CD4-positive, alpha-beta T cell treated with Interleukin-1 beta for 1 hour (primary cell): ENCODE data around the gene HBP1.
"Not testable (repeated sequence)": the region's sequence is repeated elsewhere in the genome, so short reads cannot be mapped to it uniquely, and the experiment has no call there.

ENCODE experiments used
- DNase-seq, 2 donors: peaks; one replicate each; pipeline ENCODE4 v3.0.0-alpha.2; 2020 to 2022

HBP1 gene

DNA sequence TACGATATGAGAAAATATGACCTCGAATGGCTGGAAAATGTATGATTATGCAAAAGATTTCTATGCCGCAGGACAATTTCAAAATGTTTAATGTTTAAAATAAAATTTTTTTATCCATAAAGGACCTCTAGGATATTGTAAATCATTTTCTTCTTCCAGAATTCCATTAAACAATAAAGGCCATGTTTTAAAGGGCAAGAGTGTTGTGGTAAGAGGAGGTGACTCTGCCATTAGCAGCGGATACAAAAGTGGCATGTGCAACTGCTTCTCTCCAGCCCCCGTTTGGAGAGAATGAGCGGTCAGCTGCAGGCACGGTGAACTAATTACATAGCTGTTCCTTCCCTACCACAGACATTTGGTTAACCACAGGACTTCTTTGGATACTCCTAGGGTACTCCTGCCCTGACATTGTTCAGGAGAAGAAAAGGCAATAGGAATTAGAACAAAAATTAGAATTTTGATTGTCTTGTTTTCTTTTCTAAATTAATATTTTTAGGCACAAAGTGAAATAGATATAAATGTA is 63.8 kb downstream of the HBP1 start:
- no peak for DNase-seq

- no peak for DNase-seq
These were observed 64.4 kb downstream of the HBP1 start for GRCh38 chr7:107233174-107233573.

- DNase-seq = no peak
These were observed 65.2 kb downstream of the HBP1 start for GRCh38 chr7:107233981-107234380.

DNA sequence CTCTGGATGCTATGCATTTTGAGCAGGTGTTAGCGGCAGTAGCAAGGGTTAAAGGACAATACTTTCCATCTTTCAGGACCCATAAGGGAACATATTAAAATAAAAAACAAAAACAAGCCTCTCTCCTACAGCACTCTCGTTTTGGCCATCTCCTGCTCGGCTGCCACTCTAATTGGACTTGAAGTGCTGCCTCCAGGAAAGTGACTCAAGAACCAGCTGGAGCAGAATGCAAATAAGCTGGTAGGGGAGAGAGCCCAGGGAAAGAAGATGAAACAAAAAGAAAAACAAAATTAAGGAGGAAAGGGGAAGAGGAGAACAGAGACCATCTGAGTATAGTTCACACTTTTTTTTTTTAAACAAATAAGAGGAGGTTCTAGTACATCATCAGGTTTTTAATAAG is 65.6 kb downstream of the HBP1 start:
- DNase-seq = no peak

- no peak for DNase-seq
These were observed 68.1 kb downstream of the HBP1 start for GRCh38 chr7:107236862-107237261.

DNA sequence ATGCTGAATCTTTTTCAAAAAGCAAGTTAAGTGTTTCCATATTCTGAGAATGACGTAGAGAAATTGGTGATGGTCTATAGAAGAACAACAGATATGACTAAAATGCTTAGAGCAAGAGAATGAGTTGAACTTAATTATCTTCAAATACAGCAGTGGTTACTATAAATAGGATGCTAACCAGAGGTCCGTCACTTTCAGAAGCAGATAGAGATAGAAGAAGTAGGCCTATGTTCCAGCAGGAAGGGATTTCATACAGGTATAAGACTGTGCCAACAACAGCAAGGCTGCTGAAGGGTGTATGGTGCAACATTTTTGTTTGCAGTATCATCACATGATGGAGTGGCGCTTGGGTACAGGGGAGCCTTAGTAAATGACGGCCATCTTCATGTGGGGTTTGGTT is 68.6 kb downstream of the HBP1 start:
- no peak for DNase-seq

DNA sequence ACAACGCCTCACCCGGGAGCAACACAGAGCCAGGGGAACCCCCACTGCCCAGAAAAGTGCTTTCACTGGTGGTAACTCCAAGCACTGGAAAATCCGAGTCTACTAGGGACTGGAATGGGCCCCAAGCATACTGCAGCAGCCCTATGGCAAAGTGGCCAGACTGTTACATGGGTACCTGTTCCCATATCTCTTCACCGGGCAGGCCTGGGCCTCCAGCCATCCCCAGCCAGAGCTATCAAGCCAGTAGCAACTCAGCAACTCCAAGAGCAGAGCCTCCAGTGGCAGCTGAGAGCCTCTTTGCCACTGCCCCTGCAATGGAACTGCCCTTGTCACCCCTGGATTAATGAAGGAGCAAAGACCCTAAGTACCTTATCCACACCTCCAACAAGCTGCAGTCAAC is 73.5 kb downstream of the HBP1 start:
- no peak for DNase-seq

DNA sequence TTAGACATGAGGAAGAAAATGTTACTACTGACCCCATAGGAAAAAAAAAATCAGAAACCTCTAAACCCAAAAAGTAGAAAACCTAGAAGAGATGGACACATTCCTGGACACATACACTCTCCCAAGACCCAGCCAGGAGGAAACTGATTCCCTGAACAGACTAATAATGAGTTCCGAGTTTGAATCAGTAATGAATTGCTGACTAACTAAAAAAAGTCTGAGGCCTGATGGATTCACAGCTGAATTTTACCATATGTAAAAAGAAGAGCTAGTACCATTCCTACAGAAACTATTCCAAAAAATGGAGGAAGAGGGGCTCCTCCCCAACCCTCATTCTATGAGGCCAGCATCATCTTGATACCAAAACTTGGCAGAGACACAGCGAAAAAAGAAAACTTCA is 75.8 kb downstream of the HBP1 start:
- no peak for DNase-seq

DNA sequence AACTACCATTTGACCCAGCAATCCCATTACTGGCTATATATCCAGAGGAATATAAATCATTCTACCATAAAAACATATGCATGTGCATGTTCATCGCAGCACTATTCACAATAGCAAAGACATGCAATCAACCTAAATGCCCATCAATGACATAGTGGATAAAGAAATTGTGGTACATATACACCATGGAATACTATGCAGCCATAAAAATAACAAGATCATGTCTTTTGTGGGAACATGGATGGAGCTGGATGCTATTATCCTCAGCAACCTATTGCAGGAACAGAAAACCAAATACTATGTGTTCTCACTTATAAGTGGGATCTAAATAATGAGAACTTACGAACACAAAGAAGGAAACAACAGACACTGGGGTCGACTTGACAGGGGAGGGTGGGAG is 78.0 kb downstream of the HBP1 start:
- DNase-seq = not testable (repeated sequence)

- DNase-seq = no peak
These were observed 79.9 kb downstream of the HBP1 start for GRCh38 chr7:107248551-107249316.

GRCh38 chr7:107251963-107252362 is 83.2 kb downstream of the HBP1 start:
- no peak for DNase-seq
